Esophagus muscularis mucosa (tissue), 4 donors: ENCODE results near the gene TCERG1L.

Source experiments
- CTCF ChIP-seq, 3 experiments: fragments of 200-600 bp in 2 of 3; fragments of 450-650 bp in 1 of 3; sonication (generic) in 2 of 3; IDR thresholded peaks; one replicate each; pipeline ENCODE4 v1.5.1; 2017 to 2019; ENCODE audit warnings: antibody characterized with exemption in 3 of 3, mild to moderate bottlenecking in 2 of 3, moderate library complexity in 1 of 3
- EP300 ChIP-seq: sonication (generic); formaldehyde crosslinking; IDR thresholded peaks from one replicate; pipeline ENCODE4 v1.6.1; 2017; ENCODE audit warnings: antibody characterized with exemption
- POLR2A ChIP-seq: fragments of 450-650 bp; IDR thresholded peaks from one replicate; pipeline ENCODE4 v1.6.1; 2017; ENCODE audit warnings: antibody characterized with exemption, moderate library complexity, mild to moderate bottlenecking, low read depth

GRCh38 chr10:131178521-131179331 lies 132.8 kb downstream of the TCERG1L start:
- no peak for TF ChIP-seq CTCF (IDR thresholded peaks at IDR 0.05)
- TF ChIP-seq POLR2A: no peak
- no peak for TF ChIP-seq EP300
